ENCODE data around the gene SLC29A3. TPM values are rescaled to one million over a fixed set of nuclear protein-coding genes. Genes with fewer than 3 reads are reported as not detected.

The SLC29A3 gene
- total RNA-seq, 1 donor = 2.2 TPM

GRCh38 chr10:71392791-71393781 is 74.0 kb downstream of the SLC29A3 start:
- TF ChIP-seq, protein P1, sequence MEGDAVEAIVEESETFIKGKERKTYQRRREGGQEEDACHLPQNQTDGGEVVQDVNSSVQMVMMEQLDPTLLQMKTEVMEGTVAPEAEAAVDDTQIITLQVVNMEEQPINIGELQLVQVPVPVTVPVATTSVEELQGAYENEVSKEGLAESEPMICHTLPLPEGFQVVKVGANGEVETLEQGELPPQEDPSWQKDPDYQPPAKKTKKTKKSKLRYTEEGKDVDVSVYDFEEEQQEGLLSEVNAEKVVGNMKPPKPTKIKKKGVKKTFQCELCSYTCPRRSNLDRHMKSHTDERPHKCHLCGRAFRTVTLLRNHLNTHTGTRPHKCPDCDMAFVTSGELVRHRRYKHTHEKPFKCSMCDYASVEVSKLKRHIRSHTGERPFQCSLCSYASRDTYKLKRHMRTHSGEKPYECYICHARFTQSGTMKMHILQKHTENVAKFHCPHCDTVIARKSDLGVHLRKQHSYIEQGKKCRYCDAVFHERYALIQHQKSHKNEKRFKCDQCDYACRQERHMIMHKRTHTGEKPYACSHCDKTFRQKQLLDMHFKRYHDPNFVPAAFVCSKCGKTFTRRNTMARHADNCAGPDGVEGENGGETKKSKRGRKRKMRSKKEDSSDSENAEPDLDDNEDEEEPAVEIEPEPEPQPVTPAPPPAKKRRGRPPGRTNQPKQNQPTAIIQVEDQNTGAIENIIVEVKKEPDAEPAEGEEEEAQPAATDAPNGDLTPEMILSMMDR (IDR thresholded peaks at IDR 0.05; ENCODE audit: insufficient read depth, low read depth, low read length) = no peak
- H3K4me3 ChIP-seq (ENCODE audit: low read depth, low read length) = no peak overlapping the region
- DNase-seq (ENCODE audit: low read depth) = no peak

DNA sequence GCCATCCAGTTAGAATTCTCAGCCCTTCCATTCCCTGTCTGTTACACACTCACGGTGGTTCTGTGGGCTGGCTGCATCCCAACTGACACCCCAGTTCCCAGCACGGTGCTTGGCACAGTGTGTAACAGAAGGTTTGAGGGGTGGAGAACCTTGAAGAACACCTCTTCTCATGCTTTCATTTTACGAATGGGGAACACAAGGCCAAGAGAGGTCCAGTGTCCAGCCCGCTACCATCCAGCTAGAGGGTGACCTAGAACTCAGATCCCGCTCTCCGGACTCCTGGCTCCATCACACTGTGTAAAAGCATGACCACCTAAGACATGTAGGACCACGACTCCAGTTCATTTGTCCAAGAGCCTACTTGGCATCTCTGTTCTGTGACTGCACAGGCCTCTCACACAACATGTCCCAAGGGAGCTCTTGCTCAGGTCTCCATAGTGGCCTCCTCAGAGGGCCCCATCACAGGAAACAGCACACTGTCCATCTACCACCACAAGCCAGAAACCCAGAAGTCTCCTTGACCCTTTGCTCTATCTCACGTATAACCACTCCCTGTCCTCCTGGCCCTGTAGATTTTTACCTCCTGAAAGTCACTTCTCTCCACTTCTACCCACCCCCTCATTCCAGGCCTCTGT is 74.9 kb downstream of the SLC29A3 start:
- TF ChIP-seq, protein P1 (IDR thresholded peaks at IDR 0.05; ENCODE audit: insufficient read depth, low read depth, low read length) = no peak
- DNase-seq (ENCODE audit: low read depth) = no peak
- no peak overlapping the region for H3K4me3 ChIP-seq (ENCODE audit: low read depth, low read length)

GRCh38 chr10:71394926-71395562 is 76.0 kb downstream of the SLC29A3 start:
- DNase-seq (ENCODE audit: low read depth) = no peak
- TF ChIP-seq, protein P1 (IDR thresholded peaks at IDR 0.05; ENCODE audit: insufficient read depth, low read depth, low read length) = no peak
- H3K4me3 ChIP-seq (ENCODE audit: low read depth, low read length) = no peak overlapping the region

GRCh38 chr10:71395621-71396020 is 76.6 kb downstream of the SLC29A3 start:
- DNase-seq (ENCODE audit: low read depth) = no peak
- no peak overlapping the region for H3K4me3 ChIP-seq (ENCODE audit: low read depth, low read length)
- TF ChIP-seq, protein P1 (IDR thresholded peaks at IDR 0.05; ENCODE audit: insufficient read depth, low read depth, low read length) = no peak

DNA sequence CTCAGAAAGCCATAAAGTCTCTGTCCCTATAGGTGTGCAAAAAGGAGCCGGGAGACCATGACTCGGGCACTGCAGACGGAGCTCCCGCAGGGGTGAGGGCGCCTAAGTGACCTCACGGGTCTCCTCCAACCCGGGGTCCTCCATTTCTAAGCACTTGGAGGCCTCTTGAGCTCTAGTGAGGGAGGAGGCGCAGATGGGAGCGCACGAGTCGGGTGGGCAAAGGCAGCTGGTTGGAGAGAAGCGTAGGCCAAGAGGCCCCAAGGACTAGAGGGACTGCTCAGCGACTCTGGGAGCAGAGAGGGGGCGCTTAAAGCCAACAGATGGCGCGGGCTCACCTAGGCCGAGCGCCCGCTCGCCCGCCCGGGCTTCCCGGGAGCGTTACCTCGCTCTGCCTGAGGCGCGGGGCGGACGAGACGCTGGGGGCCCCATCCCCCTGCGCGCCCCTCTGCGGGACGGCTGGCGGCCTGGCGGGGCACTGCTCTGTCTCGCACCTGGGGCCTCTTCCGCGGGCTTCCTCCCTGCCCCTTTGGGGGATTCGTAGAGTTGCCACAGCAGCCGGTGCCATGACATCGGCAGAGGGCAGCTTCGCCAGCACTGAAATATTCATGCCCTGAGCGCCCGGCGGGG is 77.1 kb downstream of the SLC29A3 start:
- TF ChIP-seq, protein P1 (IDR thresholded peaks at IDR 0.05; ENCODE audit: insufficient read depth, low read depth, low read length) = no peak
- no peak for DNase-seq (ENCODE audit: low read depth)
- no peak overlapping the region for H3K4me3 ChIP-seq (ENCODE audit: low read depth, low read length)

DNA sequence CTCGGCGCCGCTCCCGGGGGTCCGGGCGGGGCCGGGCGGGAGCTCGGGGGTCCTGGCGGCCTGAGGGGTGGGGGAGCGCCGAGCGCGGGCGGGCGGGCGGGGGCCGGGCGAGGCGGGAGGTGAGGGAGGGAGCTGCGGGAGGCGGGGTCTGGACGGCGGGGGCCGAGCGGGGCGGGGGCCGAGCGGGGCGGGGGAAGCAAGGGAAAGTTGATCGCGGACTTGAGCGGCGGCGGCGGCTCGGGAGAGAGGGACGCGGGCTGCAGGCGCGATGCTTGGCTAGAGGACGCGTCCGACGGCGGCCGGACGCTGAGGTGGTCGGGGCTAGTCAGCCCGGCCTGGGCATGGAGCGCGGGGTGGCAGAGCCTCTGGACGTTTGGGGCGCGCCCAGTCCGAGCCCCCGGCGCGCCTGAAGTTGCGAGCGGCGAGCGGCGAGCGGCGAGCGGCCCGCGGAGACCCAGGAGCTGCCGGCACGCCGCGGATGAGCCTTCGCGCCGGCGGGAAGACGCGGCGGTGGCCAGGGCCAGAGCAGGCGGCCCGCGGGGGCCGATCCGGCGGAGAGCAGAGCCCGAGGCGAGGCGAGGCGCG is 77.7 kb downstream of the SLC29A3 start, which contains the start of gene CDH23:
Gene CDH23, plus strand, starts transcription at position 210 of the 585 bp plus-strand sequence. CDS start 42,912 bp downstream, outside the sequence.
- H3K4me3 ChIP-seq (ENCODE audit: low read depth, low read length) = no peak within 1 kb of the TSS
- DNase-seq (ENCODE audit: low read depth) = no peak
- TF ChIP-seq, protein P1 (IDR thresholded peaks at IDR 0.05; ENCODE audit: insufficient read depth, low read depth, low read length) = no peak

Data from fibroblast of villous mesenchyme (primary cell).